ENCODE results near the gene POLR2M. TPM values are rescaled to one million over a fixed set of nuclear protein-coding genes. Genes with fewer than 3 reads are reported as not detected.

The POLR2M gene
- total and polyA plus RNA-seq, 5 donors: 48.2 to 57.8 (median 55.9) TPM

GRCh38 chr15:57720867-57721266, 14.4 kb downstream of the POLR2M start:
- Histone ChIP-seq H3K9me3 (ENCODE audit: control insufficient read depth, low read length) (no peaks in the 10 kb centered on the region), H3K27me3 (ENCODE audit: control insufficient read depth, insufficient read depth) (no peaks in the 10 kb centered on the region), H3K4me1 (ENCODE audit: control insufficient read depth, insufficient read depth, low read length) (no peaks in the 10 kb centered on the region), H3K4me3 (ENCODE audit: low read length) (no peak overlapping the region), H3K27ac (ENCODE audit: low read length) (no peak overlapping the region)
- no peak for DNase-seq
- intact Hi-C loops (cut with DNase I): no loop called here
- ATAC-seq: no peak
- 56% methylated on average over 3 of the region's 3 CpGs for WGBS

- Histone ChIP-seq H3K4me3 (ENCODE audit: low read length) (no peak overlapping the region), H3K27ac (ENCODE audit: low read length) (no peak overlapping the region), H3K9me3 (ENCODE audit: control insufficient read depth, low read length) (no peaks in the 10 kb centered on the region), H3K4me1 (ENCODE audit: control insufficient read depth, insufficient read depth, low read length) (no peaks in the 10 kb centered on the region), H3K27me3 (ENCODE audit: control insufficient read depth, insufficient read depth) (no peaks in the 10 kb centered on the region)
- ATAC-seq: no peak
- DNase-seq: no peak
- intact Hi-C loops (cut with DNase I): no loop called here
- 73% methylated on average over 3 of the region's 3 CpGs for WGBS
These were observed 19.9 kb downstream of the POLR2M start for GRCh38 chr15:57726411-57726810.

DNA sequence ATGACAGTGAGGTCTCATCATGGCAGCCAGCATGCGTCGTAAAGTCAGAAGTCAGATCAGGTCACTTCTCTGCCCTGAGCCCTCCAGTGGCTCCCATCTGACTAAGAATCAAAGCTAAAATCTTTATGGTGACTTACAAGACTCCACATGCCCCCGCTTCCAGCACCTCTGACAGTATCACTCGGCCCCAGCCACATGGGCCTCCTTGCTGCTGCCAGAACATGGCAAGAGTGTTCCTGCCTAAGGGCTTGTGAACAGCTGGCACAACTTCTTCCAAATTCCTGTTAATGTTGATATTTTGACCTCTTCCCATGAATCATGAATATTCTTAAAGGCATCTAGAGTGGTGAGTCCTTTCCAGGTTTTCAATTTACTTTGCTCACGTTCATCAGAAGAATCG, 20.5 kb downstream of the POLR2M start:
- H3K4me1 ChIP-seq (ENCODE audit: control insufficient read depth, insufficient read depth, low read length): no peaks in the 10 kb centered on the region
- intact Hi-C loops (cut with DNase I): no loop called here
- no peak overlapping the region for H3K27ac ChIP-seq (ENCODE audit: low read length)
- no peaks in the 10 kb centered on the region for H3K9me3 ChIP-seq (ENCODE audit: control insufficient read depth, low read length)
- no peak overlapping the region for H3K4me3 ChIP-seq (ENCODE audit: low read length)
- ATAC-seq (no peak), DNase-seq (no peak)
- 96% methylated on average over 6 of the region's 6 CpGs for WGBS
- H3K27me3 ChIP-seq (ENCODE audit: control insufficient read depth, insufficient read depth): no peaks in the 10 kb centered on the region

- DNase-seq: no peak
These were observed 21.9 kb downstream of the POLR2M start for GRCh38 chr15:57728436-57728835.

GRCh38 chr15:57730876-57731275, 24.4 kb downstream of the POLR2M start:
- intact Hi-C loops (cut with DNase I): no loop called here
- Histone ChIP-seq H3K9me3 (ENCODE audit: control insufficient read depth, low read length) (no peaks in the 10 kb centered on the region), H3K4me3 (ENCODE audit: low read length) (no peak overlapping the region), H3K27ac (ENCODE audit: low read length) (no peak overlapping the region), H3K4me1 (ENCODE audit: control insufficient read depth, insufficient read depth, low read length) (no peaks in the 10 kb centered on the region), H3K27me3 (ENCODE audit: control insufficient read depth, insufficient read depth) (no peaks in the 10 kb centered on the region)
- DNase-seq: no peak
- 82% methylated on average over 5 of the region's 5 CpGs for WGBS
- no peak for ATAC-seq

More at GRCh38 chr15:57728436-57728835, 21.9 kb downstream of the POLR2M start:
- Histone ChIP-seq H3K9me3 (ENCODE audit: control insufficient read depth, low read length) (no peaks in the 10 kb centered on the region), H3K4me1 (ENCODE audit: control insufficient read depth, insufficient read depth, low read length) (no peaks in the 10 kb centered on the region), H3K27ac (ENCODE audit: low read length) (no peak overlapping the region), H3K27me3 (ENCODE audit: control insufficient read depth, insufficient read depth) (no peaks in the 10 kb centered on the region), H3K4me3 (ENCODE audit: low read length) (no peak overlapping the region)
- intact Hi-C loops (cut with DNase I): no loop called here
- WGBS: 97% methylated on average over 8 of the region's 8 CpGs
- ATAC-seq: no peak

DNA sequence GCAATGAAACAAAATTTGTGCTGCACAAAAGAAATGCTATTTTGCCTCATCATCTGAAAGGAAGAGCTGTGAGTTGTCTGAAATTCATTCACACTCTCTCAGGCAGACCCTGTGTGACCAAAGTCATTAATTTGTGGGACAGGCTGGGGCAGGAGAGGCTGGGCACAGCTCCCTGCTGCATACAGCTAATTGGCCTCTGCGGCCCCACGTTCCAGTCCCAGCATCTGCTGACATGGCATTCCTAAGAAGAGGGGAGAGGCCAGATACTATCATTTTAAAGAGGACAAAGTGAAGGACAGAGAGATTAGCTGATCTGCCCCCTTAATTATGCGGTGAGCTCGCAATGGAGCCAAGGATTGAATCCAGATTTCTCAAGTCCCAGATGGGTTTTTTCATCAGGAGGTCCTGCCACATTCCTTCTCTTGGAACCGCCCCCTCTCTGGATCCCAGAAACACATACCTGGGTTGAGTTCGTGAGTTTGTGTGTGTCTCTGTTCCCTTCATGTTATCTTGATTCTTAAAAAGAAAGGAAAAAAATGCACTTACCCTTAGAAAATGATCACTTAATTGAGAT, 25.1 kb downstream of the POLR2M start:
- ATAC-seq: no peak
- no peaks in the 10 kb centered on the region for H3K27me3 ChIP-seq (ENCODE audit: control insufficient read depth, insufficient read depth)
- no peak overlapping the region for H3K4me3 ChIP-seq (ENCODE audit: low read length)
- no peak for DNase-seq
- intact Hi-C loops (cut with DNase I): no loop called here
- no peaks in the 10 kb centered on the region for H3K9me3 ChIP-seq (ENCODE audit: control insufficient read depth, low read length)
- H3K4me1 ChIP-seq (ENCODE audit: control insufficient read depth, insufficient read depth, low read length): no peaks in the 10 kb centered on the region
- 73% methylated on average over 6 of the region's 6 CpGs for WGBS
- no peak overlapping the region for H3K27ac ChIP-seq (ENCODE audit: low read length)

- intact Hi-C loops (cut with DNase I): no loop called here
- Histone ChIP-seq H3K27me3 (ENCODE audit: control insufficient read depth, insufficient read depth) (no peaks in the 10 kb centered on the region), H3K4me1 (ENCODE audit: control insufficient read depth, insufficient read depth, low read length) (no peaks in the 10 kb centered on the region), H3K27ac (ENCODE audit: low read length) (no peak overlapping the region), H3K4me3 (ENCODE audit: low read length) (no peak overlapping the region), H3K9me3 (ENCODE audit: control insufficient read depth, low read length) (no peaks in the 10 kb centered on the region)
- ATAC-seq: peak in 1 of 2 donors; percentile 64
- peak; percentile 33 to 68 (median 62) for DNase-seq
- 39% methylated on average over 12 of the region's 12 CpGs for WGBS
These were observed 26.2 kb downstream of the POLR2M start for GRCh38 chr15:57732526-57733331.

GRCh38 chr15:57734860-57735259, 28.3 kb downstream of the POLR2M start:
- intact Hi-C loops (cut with DNase I): no loop called here
- ATAC-seq: no peak
- no peaks in the 10 kb centered on the region for H3K4me1 ChIP-seq (ENCODE audit: control insufficient read depth, insufficient read depth, low read length)

DNA sequence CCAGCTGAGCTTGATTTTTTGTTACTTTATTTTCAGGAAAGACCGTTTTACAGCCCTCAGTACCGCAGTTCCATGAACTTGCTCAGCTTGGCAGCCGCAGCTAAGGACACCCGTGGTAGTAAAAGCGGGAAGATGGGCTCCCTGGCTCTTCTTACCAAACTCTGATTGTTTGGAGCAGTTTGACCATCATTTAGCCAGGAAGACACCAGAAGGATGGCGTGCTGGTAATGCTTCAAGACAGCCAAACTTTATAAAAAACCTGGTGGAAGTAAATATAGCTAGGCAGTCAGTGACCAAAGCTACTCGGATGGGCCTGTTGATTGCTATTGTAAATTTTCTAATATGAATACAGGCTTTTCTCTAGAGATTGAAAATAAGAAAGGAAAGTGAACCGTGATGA, 28.9 kb downstream of the POLR2M start:
- ATAC-seq: no peak
- no peaks in the 10 kb centered on the region for H3K4me1 ChIP-seq (ENCODE audit: control insufficient read depth, insufficient read depth, low read length)
- intact Hi-C loops (cut with DNase I): no loop called here
- H3K9me3 ChIP-seq (ENCODE audit: control insufficient read depth, low read length): no peaks in the 10 kb centered on the region
- WGBS: 74% methylated on average over 8 of the region's 8 CpGs
- H3K27me3 ChIP-seq (ENCODE audit: control insufficient read depth, insufficient read depth): no peaks in the 10 kb centered on the region
- no peak overlapping the region for H3K27ac ChIP-seq (ENCODE audit: low read length)
- no peak overlapping the region for H3K4me3 ChIP-seq (ENCODE audit: low read length)
- DNase-seq: no peak

More at GRCh38 chr15:57734860-57735259, 28.3 kb downstream of the POLR2M start:
- H3K4me3 ChIP-seq (ENCODE audit: low read length): no peak overlapping the region
- H3K27ac ChIP-seq (ENCODE audit: low read length): no peak overlapping the region
- DNase-seq: no peak
- H3K9me3 ChIP-seq (ENCODE audit: control insufficient read depth, low read length): no peaks in the 10 kb centered on the region
- no peaks in the 10 kb centered on the region for H3K27me3 ChIP-seq (ENCODE audit: control insufficient read depth, insufficient read depth)
- WGBS: 58% methylated on average over 2 of the region's 2 CpGs

DNA sequence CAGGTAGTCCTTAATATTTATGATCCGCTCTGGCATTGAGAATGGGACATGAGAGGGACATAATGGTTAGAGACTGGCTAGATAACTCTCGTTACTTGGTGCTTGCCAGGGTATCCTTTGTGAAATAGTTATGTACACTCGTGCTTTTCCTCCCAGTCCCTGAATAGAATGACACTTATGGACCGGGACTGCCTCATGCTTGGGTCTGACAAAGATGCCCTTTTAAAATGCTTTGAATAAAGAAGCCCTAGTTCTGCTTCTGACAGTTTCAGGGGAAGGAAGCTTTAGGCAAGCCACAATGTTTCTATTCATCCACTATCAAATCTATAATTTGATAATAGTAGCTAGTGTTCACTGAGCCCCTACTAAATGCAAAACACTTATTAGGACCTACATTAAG, 29.4 kb downstream of the POLR2M start:
- DNase-seq: no peak
- Histone ChIP-seq H3K4me1 (ENCODE audit: control insufficient read depth, insufficient read depth, low read length) (no peaks in the 10 kb centered on the region), H3K9me3 (ENCODE audit: control insufficient read depth, low read length) (no peaks in the 10 kb centered on the region), H3K27ac (ENCODE audit: low read length) (no peak overlapping the region), H3K4me3 (ENCODE audit: low read length) (no peak overlapping the region), H3K27me3 (ENCODE audit: control insufficient read depth, insufficient read depth) (no peaks in the 10 kb centered on the region)
- ATAC-seq: no peak
- intact Hi-C loops (cut with DNase I): no loop called here
- 88% methylated on average over 4 of the region's 4 CpGs for WGBS

DNA sequence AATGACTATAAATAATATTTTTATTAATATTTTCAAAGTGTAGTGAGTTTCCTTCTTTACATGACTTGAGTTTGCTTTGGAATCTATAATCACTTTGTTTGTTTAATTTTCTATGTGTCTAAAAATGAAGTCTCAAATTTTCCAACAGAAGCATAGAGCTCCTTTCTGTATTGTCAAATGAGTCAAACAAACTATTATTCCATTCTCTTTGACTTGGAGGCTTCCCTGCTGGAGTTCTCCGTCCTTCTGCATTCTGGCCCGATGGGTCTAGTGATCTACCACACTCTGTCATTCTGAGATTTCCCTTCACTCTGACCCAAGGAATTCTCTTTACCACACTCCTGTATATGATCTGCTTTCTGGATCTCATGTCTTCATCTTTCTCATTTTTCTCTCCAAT, 30.1 kb downstream of the POLR2M start:
- H3K4me3 ChIP-seq (ENCODE audit: low read length): no peak overlapping the region
- H3K27me3 ChIP-seq (ENCODE audit: control insufficient read depth, insufficient read depth): no peaks in the 10 kb centered on the region
- 91% methylated on average over 2 of the region's 2 CpGs for WGBS
- H3K4me1 ChIP-seq (ENCODE audit: control insufficient read depth, insufficient read depth, low read length): no peaks in the 10 kb centered on the region
- intact Hi-C loops (cut with DNase I): no loop called here
- ATAC-seq (no peak), DNase-seq (no peak)
- H3K9me3 ChIP-seq (ENCODE audit: control insufficient read depth, low read length): no peaks in the 10 kb centered on the region
- H3K27ac ChIP-seq (ENCODE audit: low read length): no peak overlapping the region
